Esophagus muscularis mucosa (tissue), 2 donors: ENCODE results near the gene DELE1.

ENCODE experiments used
- POLR2A ChIP-seq: fragments of 450-650 bp; IDR thresholded peaks from one replicate; pipeline ENCODE4 v1.6.1; 2017; ENCODE audit warnings: antibody characterized with exemption, moderate library complexity, mild to moderate bottlenecking, low read depth
- POLR2AphosphoS5 ChIP-seq, 2 donors: sonication (generic); formaldehyde crosslinking; IDR thresholded peaks; one replicate each; pipeline ENCODE4 v1.6.1; 2017; ENCODE audit warnings: antibody characterized with exemption in 2 of 2

DNA sequence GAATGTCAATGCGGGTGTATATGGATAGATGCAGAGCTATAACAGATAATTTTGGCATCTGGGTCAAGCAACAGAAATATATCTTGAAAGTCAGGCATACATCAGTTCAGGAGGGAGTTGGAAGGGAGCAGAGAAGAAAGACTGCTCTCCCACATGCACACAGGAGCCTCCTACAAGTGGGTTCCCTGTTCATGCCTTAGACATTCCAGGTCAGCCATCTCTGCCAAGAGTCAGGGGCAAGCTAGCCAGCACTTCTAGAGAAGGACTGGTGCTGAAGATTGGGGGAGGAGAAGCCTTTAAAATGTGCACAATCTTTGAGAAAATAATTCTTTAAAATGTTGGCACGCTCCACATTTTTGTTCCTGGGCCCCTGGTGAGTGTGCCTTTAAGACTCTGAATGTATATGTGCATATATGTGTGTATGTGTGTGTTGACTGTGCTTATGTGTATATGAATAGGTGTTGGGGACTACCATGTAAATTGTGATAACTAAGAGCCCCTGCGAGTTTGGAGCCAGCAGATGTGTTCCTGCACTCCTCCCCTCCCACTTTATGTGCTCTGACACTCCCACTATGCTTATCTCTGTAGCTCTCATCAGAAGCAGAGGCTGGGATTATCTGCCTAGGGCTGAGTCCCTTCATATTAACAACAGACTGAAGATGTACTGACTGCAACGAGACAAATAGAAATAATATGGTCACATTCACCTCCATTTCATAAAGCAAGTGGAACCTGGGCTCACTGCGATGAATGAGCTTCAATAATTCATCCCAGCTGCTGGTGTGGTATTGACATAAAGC lies 21.5 kb upstream of the DELE1 start:
- no peak for TF ChIP-seq POLR2A
- TF ChIP-seq POLR2AphosphoS5 (IDR thresholded peaks at IDR 0.05): no peak
